IMR-90 (cell line): ENCODE data around the gene TRIM38. TPM values are rescaled to one million over a fixed set of nuclear protein-coding genes. Genes with fewer than 3 reads are reported as not detected.

ENCODE experiments used
- ATAC-seq: fragments of 200-7000 bp; cut with Tn5 transposase; 2 replicates; pipeline ENCODE4 v1.9.1; 2020; ENCODE audit warnings: low read depth, mild to moderate bottlenecking, moderate library complexity
- BruUV-seq: library from RNA; stranded (reverse); fragments of 400-500 nt; replicated peaks from 2 replicates; lab custom pipeline; 2021; lab: Mats Ljungman, UMichigan
- CTCF ChIA-PET: fragments of 300-600 bp; formaldehyde crosslinking; extraction: SDS; loops from one replicate; lab custom pipeline; 2021; ENCODE audit warnings: antibody characterized with exemption; lab: Yijun Ruan, JAX
- POLR2A ChIA-PET: fragments of 300-600 bp; sonication (Branson Sonifier 250); formaldehyde crosslinking; loops from one replicate; lab custom pipeline; 2022; ENCODE audit warnings: antibody characterized with exemption; ENCODE audit not compliant: unreplicated experiment; lab: Charles Lee
- DNase-seq: peaks from one replicate; pipeline ENCODE4 v3.0.0; 2013
- H2AFZ ChIP-seq: replicated peaks from 2 replicates; pipeline ENCODE3; 2013; ENCODE audit warnings: low read length, mild to moderate bottlenecking; ENCODE audit not compliant: poor library complexity
- H2AK5ac ChIP-seq: 2 replicates; pipeline ENCODE4 v1.6.1; 2013; ENCODE audit warnings: low read depth, low read length, inconsistent platforms
- H2AK9ac ChIP-seq: replicated peaks from 2 replicates; pipeline ENCODE3; 2013; ENCODE audit warnings: mild to moderate bottlenecking, low read depth, low read length, moderate library complexity; ENCODE audit not compliant: poor library complexity
- H2BK120ac ChIP-seq: 2 replicates; pipeline ENCODE4 v1.6.1; 2013; ENCODE audit warnings: low read depth, low read length, inconsistent platforms
- H2BK15ac ChIP-seq: 3 replicates; pipeline ENCODE4 v1.6.1; 2013; ENCODE audit warnings: low read depth, low read length, inconsistent platforms
- H2BK20ac ChIP-seq: 2 replicates; pipeline ENCODE4 v1.6.1; 2013; ENCODE audit warnings: low read depth, mild to moderate bottlenecking, inconsistent platforms, low read length, moderate library complexity
- H2BK5ac ChIP-seq: 2 replicates; pipeline ENCODE4 v1.6.1; 2013; ENCODE audit warnings: mild to moderate bottlenecking, low read depth, low read length, inconsistent platforms; ENCODE audit not compliant: poor library complexity, severe bottlenecking
- H3K14ac ChIP-seq: replicated peaks from 2 replicates; pipeline ENCODE4 v1.6.1; 2013; ENCODE audit warnings: low read depth, low read length, inconsistent platforms
- H3K18ac ChIP-seq: 2 replicates; pipeline ENCODE4 v1.6.1; 2013; ENCODE audit warnings: low read depth, low read length, control low read depth
- H3K23ac ChIP-seq: 2 replicates; pipeline ENCODE4 v1.6.1; 2013; ENCODE audit warnings: low read depth, low read length, inconsistent platforms
- H3K27ac ChIP-seq: 2 replicates; pipeline ENCODE4 v1.5.1; 2013; ENCODE audit warnings: mild to moderate bottlenecking, control low read depth, low read length; ENCODE audit not compliant: insufficient read depth
- H3K27me3 ChIP-seq: 2 replicates; pipeline ENCODE4 v1.6.1; 2013; ENCODE audit warnings: low read length; ENCODE audit not compliant: control insufficient read depth, insufficient read depth
- H3K36me3 ChIP-seq: 2 replicates; pipeline ENCODE4 v1.6.1; 2013; ENCODE audit warnings: low read length, mixed read lengths; ENCODE audit not compliant: control insufficient read depth, insufficient read depth
- H3K4ac ChIP-seq: 2 replicates; pipeline ENCODE4 v1.6.1; 2013; ENCODE audit warnings: low read depth, low read length, inconsistent platforms
- H3K4me1 ChIP-seq: 2 replicates; pipeline ENCODE4 v1.6.1; 2013; ENCODE audit warnings: low read length, mixed read lengths; ENCODE audit not compliant: control insufficient read depth, insufficient read depth
- H3K4me2 ChIP-seq: 2 replicates; pipeline ENCODE4 v1.6.1; 2013; ENCODE audit warnings: low read depth, mild to moderate bottlenecking, control low read depth, low read length, moderate library complexity
- H3K4me3 ChIP-seq: 2 replicates; pipeline ENCODE4 v1.5.1; 2013; ENCODE audit warnings: low read depth, mild to moderate bottlenecking, control low read depth, low read length, moderate library complexity; ENCODE audit not compliant: insufficient read depth
- H3K56ac ChIP-seq: 2 replicates; pipeline ENCODE4 v1.6.1; 2013; ENCODE audit warnings: low read length, inconsistent platforms; ENCODE audit not compliant: insufficient read depth; ENCODE audit errors: extremely low read depth
- H3K79me1 ChIP-seq, 2 experiments: 2 replicates each; pipeline ENCODE4 v1.6.1; 2013; ENCODE audit warnings: low read length in 2 of 2, inconsistent platforms in 1 of 2, low read depth in 1 of 2
- H3K9ac ChIP-seq: 2 replicates; pipeline ENCODE4 v1.6.1; 2013; ENCODE audit warnings: low read depth, low read length, control low read depth
- H3K9me1 ChIP-seq: 2 replicates; pipeline ENCODE4 v1.6.1; 2013; ENCODE audit warnings: low read length, inconsistent platforms; ENCODE audit not compliant: insufficient read depth
- H3K9me3 ChIP-seq: 2 replicates; pipeline ENCODE4 v1.6.1; 2013; ENCODE audit warnings: low read length; ENCODE audit not compliant: control insufficient read depth, insufficient read depth
- H4K20me1 ChIP-seq: 2 replicates; pipeline ENCODE4 v1.6.1; 2013; ENCODE audit warnings: low read length, inconsistent platforms; ENCODE audit not compliant: insufficient read depth
- H4K5ac ChIP-seq: 2 replicates; pipeline ENCODE4 v1.6.1; 2013; ENCODE audit warnings: mild to moderate bottlenecking, low read depth, low read length, control low read depth
- H4K8ac ChIP-seq, 2 experiments: 2 replicates each; pipeline ENCODE4 v1.6.1; 2013; ENCODE audit warnings: low read depth in 2 of 2, low read length in 2 of 2, control low read depth in 1 of 2, inconsistent platforms in 1 of 2
- H4K91ac ChIP-seq: 2 replicates; pipeline ENCODE4 v1.6.1; 2013; ENCODE audit warnings: low read depth, low read length, inconsistent platforms; ENCODE audit not compliant: insufficient read depth
- CEBPB ChIP-seq: IDR thresholded peaks from 2 replicates; pipeline ENCODE4 v1.6.1; 2012; ENCODE audit warnings: low read depth, low read length, improper control_type of control experiment
- MAFK ChIP-seq: IDR thresholded peaks from 2 replicates; pipeline ENCODE4 v1.6.1; 2012; ENCODE audit warnings: low read depth, low read length, improper control_type of control experiment
- MXI1 ChIP-seq: IDR thresholded peaks from 2 replicates; pipeline ENCODE4 v1.6.1; 2012; ENCODE audit warnings: low read depth, mild to moderate bottlenecking, low read length, moderate library complexity, borderline replicate concordance
- NFE2L2 ChIP-seq: fragments of 150-350 bp; IDR thresholded peaks from 2 replicates; pipeline ENCODE4 v1.6.1; 2016; ENCODE audit warnings: low read depth, mild to moderate bottlenecking, low read length
- RAD21 ChIP-seq: IDR thresholded peaks from 2 replicates; pipeline ENCODE4 v1.6.1; 2012; ENCODE audit warnings: low read length, improper control_type of control experiment
- RCOR1 ChIP-seq: IDR thresholded peaks from 2 replicates; pipeline ENCODE4 v1.6.1; 2012; ENCODE audit warnings: mild to moderate bottlenecking, low read length, improper control_type of control experiment; ENCODE audit not compliant: insufficient replicate concordance
- SMC3 ChIP-seq: fragments of 150-350 bp; IDR thresholded peaks from 2 replicates; pipeline ENCODE4 v1.6.1; 2016; ENCODE audit warnings: low read depth, mild to moderate bottlenecking, antibody characterized with exemption, low read length, moderate library complexity
- WGBS, 2 experiments: methylation state at CpG; one replicate each; pipeline versions ENCODE4 v1.1.5 to v1.1.7; 2013; ENCODE audit warnings: missing lambda C conversion rate in 2 of 2; ENCODE audit not compliant: insufficient read length in 1 of 2; ENCODE audit errors: extremely low coverage in 2 of 2; 5-methylcytosine and 5-hydroxymethylcytosine counted together
- dilution Hi-C: fragments of 300-500 bp; cut with HindIII; formaldehyde crosslinking; loops from one replicate; pipeline ENCODE4 v1.14.3; 2018; ENCODE audit warnings: low sequenced_read_pairs; ENCODE audit not compliant: unreplicated experiment
- in situ Hi-C: fragments of 300-500 bp; cut with MboI; formaldehyde crosslinking; loops from 3 replicates; pipeline ENCODE4 v1.14.3; 2019; ENCODE audit warnings: low sequenced_read_pairs, inconsistent platforms, mixed read lengths
- intact Hi-C: fragments of 100-400 bp; cut with micrococcal nuclease; formaldehyde crosslinking; loops from 2 replicates; pipeline ENCODE4 v1.10.0; 2022
- polyA plus RNA-seq, 3 experiments: library from polyadenylated mRNA; depleted of rRNA; stranded (reverse); fragments of >200 nt; gene quantifications; 2 replicates each; pipeline ENCODE4 v1.2.3, GENCODE V29; 2012; ENCODE audit warnings: low replicate concordance in 1 of 3
- total RNA-seq: library from RNA; depleted of rRNA; stranded (reverse); fragments of >200 nt; gene quantifications from 2 replicates; pipeline ENCODE4 v1.2.3, GENCODE V29; 2012
- TF ChIP-seq, protein P1 (sequence below): conservative IDR thresholded peaks from 2 replicates; pipeline ENCODE4 v1.5.1; 2012; ENCODE audit warnings: mild to moderate bottlenecking, low read depth, low read length, improper control_type of control experiment
- TF ChIP-seq, protein P2 (sequence below): fragments of 150-350 bp; IDR thresholded peaks from 2 replicates; pipeline ENCODE4 v1.6.1; 2016; ENCODE audit warnings: low read depth, mild to moderate bottlenecking, low read length, moderate library complexity, borderline replicate concordance

TRIM38 gene
- total and polyA plus RNA-seq, 2 of the 4 experiments (the other 2 are of a cell fraction) = 4.1 to 6.3 TPM

DNA sequence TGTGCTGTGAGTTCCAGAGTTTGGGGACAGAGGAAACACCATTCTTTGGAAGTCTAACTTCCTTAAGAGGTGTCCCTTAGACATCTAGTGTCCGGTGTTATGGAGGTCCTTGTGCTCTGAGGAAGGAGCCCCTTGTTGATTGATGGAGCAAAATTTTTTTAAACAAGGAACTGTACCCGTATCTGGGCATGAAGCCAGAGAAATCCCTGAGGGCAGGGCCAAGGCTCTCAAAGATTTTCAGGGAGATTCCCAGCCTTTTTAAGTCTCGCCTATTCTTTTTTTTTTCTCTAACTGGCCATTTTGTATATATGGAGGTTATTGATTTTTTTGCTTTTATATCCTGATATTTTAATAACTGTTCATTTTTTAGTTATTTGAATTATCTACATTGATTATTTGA is 45.9 kb downstream of the TRIM38 start:
- ChIA-PET CTCF (interaction anchor here (1.0 to 1.9 kb wide), 3 partner anchors 16 to 219 kb away, joined by 3 to 9 read pairs (median 6); no protein-coding TSS in a partner anchor), POLR2A (no interaction called here)
- TF ChIP-seq RCOR1 (no peak), RAD21 (no peak), MAFK (no peak), CEBPB (no peak), SMC3 (no peak), NFE2L2 (no peak), MXI1 (no peak)
- TF ChIP-seq, protein P1, sequence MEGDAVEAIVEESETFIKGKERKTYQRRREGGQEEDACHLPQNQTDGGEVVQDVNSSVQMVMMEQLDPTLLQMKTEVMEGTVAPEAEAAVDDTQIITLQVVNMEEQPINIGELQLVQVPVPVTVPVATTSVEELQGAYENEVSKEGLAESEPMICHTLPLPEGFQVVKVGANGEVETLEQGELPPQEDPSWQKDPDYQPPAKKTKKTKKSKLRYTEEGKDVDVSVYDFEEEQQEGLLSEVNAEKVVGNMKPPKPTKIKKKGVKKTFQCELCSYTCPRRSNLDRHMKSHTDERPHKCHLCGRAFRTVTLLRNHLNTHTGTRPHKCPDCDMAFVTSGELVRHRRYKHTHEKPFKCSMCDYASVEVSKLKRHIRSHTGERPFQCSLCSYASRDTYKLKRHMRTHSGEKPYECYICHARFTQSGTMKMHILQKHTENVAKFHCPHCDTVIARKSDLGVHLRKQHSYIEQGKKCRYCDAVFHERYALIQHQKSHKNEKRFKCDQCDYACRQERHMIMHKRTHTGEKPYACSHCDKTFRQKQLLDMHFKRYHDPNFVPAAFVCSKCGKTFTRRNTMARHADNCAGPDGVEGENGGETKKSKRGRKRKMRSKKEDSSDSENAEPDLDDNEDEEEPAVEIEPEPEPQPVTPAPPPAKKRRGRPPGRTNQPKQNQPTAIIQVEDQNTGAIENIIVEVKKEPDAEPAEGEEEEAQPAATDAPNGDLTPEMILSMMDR = no peak
- TF ChIP-seq, protein P2, sequence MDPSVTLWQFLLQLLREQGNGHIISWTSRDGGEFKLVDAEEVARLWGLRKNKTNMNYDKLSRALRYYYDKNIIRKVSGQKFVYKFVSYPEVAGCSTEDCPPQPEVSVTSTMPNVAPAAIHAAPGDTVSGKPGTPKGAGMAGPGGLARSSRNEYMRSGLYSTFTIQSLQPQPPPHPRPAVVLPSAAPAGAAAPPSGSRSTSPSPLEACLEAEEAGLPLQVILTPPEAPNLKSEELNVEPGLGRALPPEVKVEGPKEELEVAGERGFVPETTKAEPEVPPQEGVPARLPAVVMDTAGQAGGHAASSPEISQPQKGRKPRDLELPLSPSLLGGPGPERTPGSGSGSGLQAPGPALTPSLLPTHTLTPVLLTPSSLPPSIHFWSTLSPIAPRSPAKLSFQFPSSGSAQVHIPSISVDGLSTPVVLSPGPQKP = no peak
- H3K9me3 ChIP-seq = no peaks in the 10 kb centered on the region
- H2BK120ac ChIP-seq = no peak overlapping the region
- H3K56ac ChIP-seq = no peak overlapping the region
- no peak overlapping the region for H3K14ac ChIP-seq
- DNase-seq (no peak), ATAC-seq (no peak)
- H3K4me2 ChIP-seq = no peak overlapping the region
- no peak overlapping the region for H4K5ac ChIP-seq
- H3K9ac ChIP-seq = no peak overlapping the region
- H3K9me1 ChIP-seq = no peaks in the 10 kb centered on the region
- H3K18ac ChIP-seq = no peak overlapping the region
- no peak overlapping the region for H3K4me3 ChIP-seq
- H3K4ac ChIP-seq = no peak overlapping the region
- no peak overlapping the region for H2BK20ac ChIP-seq
- H3K27me3 ChIP-seq = no peaks in the 10 kb centered on the region
- 0 out of 2 replicates have a peak, but pooled peaks cover 3% of the 10 kb centered on the region for H3K4me1 ChIP-seq
- no peak overlapping the region for H4K8ac ChIP-seq
- H2AFZ ChIP-seq = no peak overlapping the region
- dilution Hi-C loops (no loop called here), intact Hi-C loops (no loop called here), in situ Hi-C loops (no loop called here)
- no peak overlapping the region for H4K91ac ChIP-seq
- no peak overlapping the region for H2AK5ac ChIP-seq
- BruUV-seq = no TSS peak
- no peak overlapping the region for H2AK9ac ChIP-seq
- H3K27ac ChIP-seq = no peak overlapping the region
- H4K20me1 ChIP-seq = no peaks in the 10 kb centered on the region
- H3K79me1 ChIP-seq = no peaks in the 10 kb centered on the region; a peak in 1 of 4 replicates
- no peak overlapping the region for H2BK15ac ChIP-seq
- H3K36me3 ChIP-seq = no peaks in the 10 kb centered on the region
- H3K23ac ChIP-seq = no peak overlapping the region
- H2BK5ac ChIP-seq = no peak overlapping the region
- 17% methylated on average over 1 of the region's 3 CpGs; no CpG with 5 or more reads in 1 of the 2 experiments for WGBS, 2 experiments
